Measurements from ENCODE around the gene BDH1. TPM values are rescaled to one million over a fixed set of nuclear protein-coding genes. Genes with fewer than 3 reads are reported as not detected.
"Not testable (repeated sequence)": the region's sequence is repeated elsewhere in the genome, so short reads cannot be mapped to it uniquely, and the experiment has no call there.

The BDH1 gene
- total RNA-seq, 1 experiment from 2014 or later = 7.9 TPM

DNA sequence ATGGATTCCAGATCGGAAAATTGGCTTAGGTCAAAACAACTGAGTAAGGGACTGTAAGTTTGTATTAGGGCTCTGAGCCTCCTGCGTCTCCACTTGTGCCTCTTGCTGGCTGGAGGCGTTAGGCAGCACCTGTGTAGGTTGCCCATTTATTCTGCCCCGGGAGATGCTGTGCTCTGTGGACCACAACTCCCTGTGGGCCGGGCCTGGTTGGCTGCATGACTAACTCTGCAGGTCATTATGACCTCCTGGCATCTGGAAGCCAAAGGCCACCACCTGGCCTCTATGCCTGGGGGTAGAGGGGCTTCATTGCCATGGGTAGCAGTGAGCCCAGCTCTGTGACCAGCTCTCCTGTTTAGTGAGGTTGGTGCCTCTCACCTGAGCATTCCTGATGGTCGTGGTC lies 36.0 kb upstream of the BDH1 start:
- H3K4me1 ChIP-seq (replicated peaks) = peaks cover 5% of the 10 kb centered on the region
- no peaks in the 10 kb centered on the region for H3K36me3 ChIP-seq
- no peak overlapping the region for H3K4me3 ChIP-seq
- DNase-seq (ENCODE audit: low read depth in 1 of 2, low spot score in 2 of 2) = no peak
- no peak overlapping the region for H3K27ac ChIP-seq
- no peaks in the 10 kb centered on the region for H3K9me3 ChIP-seq (replicated peaks)
- H3K27me3 ChIP-seq (replicated peaks) = no peaks in the 10 kb centered on the region

- Histone ChIP-seq H3K36me3 (no peaks in the 10 kb centered on the region), H3K4me3 (no peak overlapping the region), H3K9me3 (replicated peaks) (no peaks in the 10 kb centered on the region), H3K27ac (no peak overlapping the region), H3K4me1 (replicated peaks) (peaks cover 5% of the 10 kb centered on the region), H3K27me3 (replicated peaks) (no peaks in the 10 kb centered on the region)
- DNase-seq (ENCODE audit: low read depth in 1 of 2, low spot score in 2 of 2) = no peak
These were observed 34.7 kb upstream of the BDH1 start for GRCh38 chr3:197590313-197590962.

DNA sequence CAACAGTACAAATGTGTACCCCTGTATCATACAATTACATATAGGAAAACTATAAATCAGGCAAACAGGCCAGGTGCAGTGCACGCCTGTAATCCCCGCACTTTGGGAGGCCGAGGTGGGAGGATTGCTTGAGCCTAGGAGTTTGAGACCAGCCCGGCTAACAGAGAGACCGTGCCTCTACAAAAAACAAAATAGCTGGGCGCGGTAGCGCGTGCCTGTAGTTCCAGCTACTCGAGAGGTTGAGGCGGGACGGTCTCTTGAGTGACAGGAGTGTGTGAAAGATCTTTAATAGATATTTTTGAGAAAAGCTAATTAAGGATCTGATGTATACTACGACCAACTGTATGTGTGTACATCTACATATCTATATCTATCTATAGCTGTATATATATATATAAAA lies 33.8 kb upstream of the BDH1 start:
- H3K27ac ChIP-seq = no peak overlapping the region
- H3K9me3 ChIP-seq (replicated peaks) = no peaks in the 10 kb centered on the region
- no peaks in the 10 kb centered on the region for H3K36me3 ChIP-seq
- DNase-seq (ENCODE audit: low read depth in 1 of 2, low spot score in 2 of 2) = no peak
- H3K4me1 ChIP-seq (replicated peaks) = peaks cover 5% of the 10 kb centered on the region
- H3K27me3 ChIP-seq (replicated peaks) = no peaks in the 10 kb centered on the region
- H3K4me3 ChIP-seq = no peak overlapping the region

DNA sequence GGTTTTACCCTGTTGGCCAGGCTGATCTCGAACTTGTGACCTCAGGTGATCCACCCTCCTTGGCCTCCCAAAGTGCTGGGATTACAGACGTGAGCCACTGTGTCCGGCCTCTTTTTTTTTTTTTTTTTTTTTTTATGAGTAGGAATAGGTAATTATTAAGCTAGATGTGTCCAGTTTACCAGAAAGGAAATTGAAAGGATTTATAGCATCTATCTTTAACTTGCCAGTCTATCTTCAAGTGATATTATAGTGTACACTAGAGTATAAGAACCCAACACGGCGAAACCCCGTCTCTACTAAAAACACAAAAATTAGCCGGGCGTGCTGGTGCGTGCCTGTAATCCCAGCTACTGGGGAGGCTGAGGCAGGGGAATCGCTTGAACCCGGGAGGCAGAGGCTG lies 31.0 kb upstream of the BDH1 start:
- not testable (repeated sequence) for H3K27ac ChIP-seq; H3K9me3 ChIP-seq (replicated peaks); DNase-seq (ENCODE audit: low read depth in 1 of 2, low spot score in 2 of 2); H3K4me3 ChIP-seq; H3K4me1 ChIP-seq (replicated peaks); H3K27me3 ChIP-seq (replicated peaks); H3K36me3 ChIP-seq

DNA sequence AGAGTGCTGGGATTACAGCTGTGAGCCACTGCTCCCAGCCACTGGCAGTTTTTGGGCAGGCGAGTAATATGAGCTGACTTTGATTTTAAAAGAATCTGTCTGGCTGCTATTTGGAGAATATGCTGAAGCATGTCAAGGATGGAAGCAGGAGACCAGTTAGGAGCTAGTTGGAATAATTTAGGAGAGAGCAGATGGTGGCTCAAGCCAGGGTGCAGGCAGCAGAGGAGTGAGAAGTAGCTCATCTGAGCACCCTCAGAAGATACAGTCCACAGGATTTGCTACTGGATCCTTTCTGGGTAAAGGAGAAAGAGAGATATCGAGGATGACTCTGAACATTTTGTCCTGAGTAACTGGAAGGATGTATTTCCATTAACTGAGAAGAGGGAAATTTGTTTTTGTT lies 30.4 kb upstream of the BDH1 start:
- no peak for DNase-seq (ENCODE audit: low read depth in 1 of 2, low spot score in 2 of 2)
- no peaks in the 10 kb centered on the region for H3K9me3 ChIP-seq (replicated peaks)
- H3K36me3 ChIP-seq = no peaks in the 10 kb centered on the region
- H3K27me3 ChIP-seq (replicated peaks) = no peaks in the 10 kb centered on the region
- no peak overlapping the region for H3K4me3 ChIP-seq
- H3K27ac ChIP-seq = no peak overlapping the region
- peaks cover 5% of the 10 kb centered on the region for H3K4me1 ChIP-seq (replicated peaks)

- Histone ChIP-seq H3K27ac (no peak overlapping the region), H3K36me3 (no peaks in the 10 kb centered on the region), H3K27me3 (replicated peaks) (peaks cover 1% of the 10 kb centered on the region; the same call in 1 of the 2 replicates), H3K9me3 (replicated peaks) (no peaks in the 10 kb centered on the region), H3K4me1 (replicated peaks) (peaks cover 5% of the 10 kb centered on the region), H3K4me3 (no peak overlapping the region)
- no peak for DNase-seq (ENCODE audit: low read depth in 1 of 2, low spot score in 2 of 2)
These were observed 29.0 kb upstream of the BDH1 start for GRCh38 chr3:197584733-197585132.

GRCh38 chr3:197583371-197583770 lies 27.6 kb upstream of the BDH1 start:
- peaks cover 5% of the 10 kb centered on the region for H3K4me1 ChIP-seq (replicated peaks)
- H3K9me3 ChIP-seq (replicated peaks) = no peaks in the 10 kb centered on the region
- H3K27ac ChIP-seq = no peak overlapping the region
- no peaks in the 10 kb centered on the region for H3K36me3 ChIP-seq
- H3K27me3 ChIP-seq (replicated peaks) = peaks cover 3% of the 10 kb centered on the region; the same call in 1 of the 2 replicates
- no peak for DNase-seq (ENCODE audit: low read depth in 1 of 2, low spot score in 2 of 2)
- H3K4me3 ChIP-seq = no peak overlapping the region

DNA sequence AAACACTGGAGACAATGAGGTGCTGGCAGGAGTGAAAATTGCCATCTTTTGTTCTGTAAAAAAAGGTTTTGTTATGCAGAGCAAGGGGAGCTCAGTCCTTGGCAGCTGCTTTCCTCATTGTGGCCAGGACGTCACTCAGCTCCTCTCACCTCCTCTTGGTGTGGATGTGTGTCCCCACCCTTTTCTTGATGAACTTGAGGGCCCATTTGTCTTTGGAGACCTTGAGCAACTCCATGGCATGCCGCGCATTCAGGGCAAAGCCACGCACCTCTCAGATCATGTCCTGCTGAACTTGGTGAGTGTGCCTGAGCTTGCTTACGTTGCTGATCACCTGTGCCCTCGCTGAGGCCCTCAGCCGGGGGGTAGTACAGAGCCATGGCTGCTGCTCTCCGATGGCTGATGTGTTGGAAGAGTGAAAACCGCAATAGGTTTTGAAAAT lies 24.5 kb upstream of the BDH1 start:
- DNase-seq (ENCODE audit: low read depth in 1 of 2, low spot score in 2 of 2) = no peak
- no peak overlapping the region for H3K27ac ChIP-seq
- H3K27me3 ChIP-seq (replicated peaks) = peaks cover 3% of the 10 kb centered on the region; the same call in 1 of the 2 replicates
- no peaks in the 10 kb centered on the region for H3K9me3 ChIP-seq (replicated peaks)
- no peaks in the 10 kb centered on the region for H3K36me3 ChIP-seq
- H3K4me1 ChIP-seq (replicated peaks) = no peaks in the 10 kb centered on the region
- H3K4me3 ChIP-seq = no peak overlapping the region

GRCh38 chr3:197578376-197578775 lies 22.6 kb upstream of the BDH1 start:
- H3K27me3 ChIP-seq (replicated peaks) = peaks cover 3% of the 10 kb centered on the region; the same call in 1 of the 2 replicates
- DNase-seq (ENCODE audit: low read depth in 1 of 2, low spot score in 2 of 2) = no peak
- H3K27ac ChIP-seq = no peak overlapping the region
- no peaks in the 10 kb centered on the region for H3K4me1 ChIP-seq (replicated peaks)
- H3K9me3 ChIP-seq (replicated peaks) = no peaks in the 10 kb centered on the region
- no peak overlapping the region for H3K4me3 ChIP-seq
- H3K36me3 ChIP-seq = no peaks in the 10 kb centered on the region

GRCh38 chr3:197577366-197578074 lies 21.8 kb upstream of the BDH1 start:
- H3K36me3 ChIP-seq = no peaks in the 10 kb centered on the region
- H3K27ac ChIP-seq = no peak overlapping the region
- H3K4me3 ChIP-seq = no peak overlapping the region
- no peaks in the 10 kb centered on the region for H3K4me1 ChIP-seq (replicated peaks)
- H3K27me3 ChIP-seq (replicated peaks) = peaks cover 3% of the 10 kb centered on the region; the same call in 1 of the 2 replicates
- H3K9me3 ChIP-seq (replicated peaks) = no peaks in the 10 kb centered on the region
- DNase-seq (ENCODE audit: low read depth in 1 of 2, low spot score in 2 of 2) = no peak

DNA sequence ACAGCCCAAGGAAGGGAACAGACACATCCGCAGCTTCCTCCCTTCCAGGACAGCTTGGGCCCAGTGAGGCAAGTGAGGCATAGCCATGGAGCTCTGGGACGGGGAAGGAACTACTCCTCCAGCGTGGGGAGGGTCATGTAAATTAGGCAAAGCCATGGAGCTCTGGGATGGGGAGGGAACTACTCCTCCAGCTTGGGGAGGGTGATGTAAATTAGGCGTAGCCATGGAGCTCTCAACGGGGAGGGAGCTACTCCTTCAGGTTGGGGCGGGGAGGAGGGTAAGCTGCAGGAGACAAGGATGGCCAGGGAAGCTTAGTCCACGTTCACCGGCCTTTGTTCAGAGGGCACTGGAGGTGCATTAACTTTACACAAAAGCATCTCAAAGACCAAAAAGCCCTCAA lies 21.1 kb upstream of the BDH1 start:
- Histone ChIP-seq H3K9me3 (replicated peaks) (no peaks in the 10 kb centered on the region), H3K4me3 (no peak overlapping the region), H3K27ac (no peak overlapping the region), H3K4me1 (replicated peaks) (no peaks in the 10 kb centered on the region), H3K36me3 (no peaks in the 10 kb centered on the region), H3K27me3 (replicated peaks) (peaks cover 3% of the 10 kb centered on the region; the same call in 1 of the 2 replicates)
- DNase-seq (ENCODE audit: low read depth in 1 of 2, low spot score in 2 of 2) = no peak

DNA sequence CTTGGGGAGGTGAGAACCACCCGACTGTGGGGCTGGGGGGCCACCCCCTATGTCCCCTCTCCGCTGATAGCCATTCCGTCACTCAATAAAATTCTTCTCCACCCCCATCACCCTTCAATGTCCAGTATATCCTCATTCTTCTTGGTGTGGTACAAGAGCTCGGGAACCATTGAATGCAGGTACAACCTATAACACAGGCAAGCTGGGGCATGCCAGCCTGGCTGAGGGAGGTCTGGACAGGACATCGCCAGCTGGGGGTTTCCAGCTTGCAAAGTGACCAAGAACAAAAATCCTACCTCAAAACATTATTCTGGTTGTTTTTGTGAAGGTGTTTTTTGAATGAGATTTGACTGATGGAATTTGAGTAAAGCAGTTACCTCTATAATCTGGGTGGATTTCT lies 19.6 kb upstream of the BDH1 start:
- H3K4me1 ChIP-seq (replicated peaks) = no peaks in the 10 kb centered on the region
- H3K4me3 ChIP-seq = no peak overlapping the region
- no peak overlapping the region for H3K27ac ChIP-seq
- H3K9me3 ChIP-seq (replicated peaks) = no peaks in the 10 kb centered on the region
- H3K27me3 ChIP-seq (replicated peaks) = peaks cover 3% of the 10 kb centered on the region; the same call in 1 of the 2 replicates
- H3K36me3 ChIP-seq = no peaks in the 10 kb centered on the region
- DNase-seq (ENCODE audit: low read depth in 1 of 2, low spot score in 2 of 2) = no peak

DNA sequence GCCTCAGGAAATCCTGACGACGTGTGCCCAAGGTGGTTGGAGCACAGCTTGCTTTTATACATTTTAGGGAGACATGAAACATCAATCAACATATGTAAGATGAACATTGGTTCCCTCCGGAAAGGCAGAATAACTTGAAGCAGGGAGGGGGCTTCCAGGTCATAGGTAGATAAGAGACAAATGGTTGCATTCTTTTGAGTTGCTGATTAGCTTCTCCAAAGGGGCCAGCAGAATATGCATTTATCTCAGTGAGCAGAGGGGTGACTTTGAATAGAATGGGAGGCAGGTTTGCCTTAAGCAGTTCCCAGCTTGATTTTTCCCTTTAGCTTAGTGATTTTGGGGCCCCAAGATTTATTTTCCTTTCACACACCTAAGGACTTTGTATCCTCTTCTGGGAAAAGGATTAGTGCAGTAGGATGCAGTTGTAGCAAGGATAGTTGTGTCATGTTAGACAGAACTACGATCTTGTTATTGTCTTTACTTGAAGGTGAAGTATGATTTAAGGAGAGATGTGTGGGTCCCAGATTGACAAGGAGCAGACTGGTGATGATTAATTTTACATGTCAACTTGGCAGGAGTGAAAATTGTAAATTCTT lies 18.7 kb upstream of the BDH1 start:
- H3K4me3 ChIP-seq; H3K36me3 ChIP-seq; DNase-seq (ENCODE audit: low read depth in 1 of 2, low spot score in 2 of 2); H3K27ac ChIP-seq; H3K27me3 ChIP-seq (replicated peaks); H3K9me3 ChIP-seq (replicated peaks); H3K4me1 ChIP-seq (replicated peaks): not testable (repeated sequence)

GRCh38 chr3:197573048-197573767 lies 17.4 kb upstream of the BDH1 start:
- Histone ChIP-seq H3K4me3 (no peak overlapping the region), H3K27ac (no peak overlapping the region), H3K4me1 (replicated peaks) (no peaks in the 10 kb centered on the region), H3K9me3 (replicated peaks) (no peaks in the 10 kb centered on the region), H3K36me3 (no peaks in the 10 kb centered on the region), H3K27me3 (replicated peaks) (no peaks in the 10 kb centered on the region)
- DNase-seq (ENCODE audit: low read depth in 1 of 2, low spot score in 2 of 2) = no peak

All from SJSA1 (cell line).